Gastroesophageal sphincter (tissue), 3 donors: Measurements from ENCODE around the gene YIF1B.

ENCODE experiments used
- EP300 ChIP-seq: sonication (generic); formaldehyde crosslinking; IDR thresholded peaks from one replicate; pipeline ENCODE4 v1.6.1; 2017; ENCODE audit warnings: antibody characterized with exemption, mild to moderate bottlenecking
- POLR2A ChIP-seq, 2 donors: fragments of 450-650 bp; IDR thresholded peaks; one replicate each; pipeline ENCODE4 v1.6.1; 2017; ENCODE audit warnings: antibody characterized with exemption in 2 of 2, mild to moderate bottlenecking in 2 of 2, moderate library complexity in 1 of 2
- POLR2AphosphoS5 ChIP-seq: sonication (generic); formaldehyde crosslinking; IDR thresholded peaks from one replicate; pipeline ENCODE4 v1.6.1; 2017; ENCODE audit warnings: antibody characterized with exemption
- TF ChIP-seq, protein P1 (sequence below), 4 experiments: fragments of 200-600 bp in 2 of 4; fragments of 450-650 bp in 2 of 4; sonication (generic) in 1 of 4; IDR thresholded peaks; one replicate each; pipeline ENCODE4 v1.5.1; 2017 to 2019; ENCODE audit warnings: antibody characterized with exemption in 4 of 4, mild to moderate bottlenecking in 2 of 4, moderate library complexity in 2 of 4

DNA sequence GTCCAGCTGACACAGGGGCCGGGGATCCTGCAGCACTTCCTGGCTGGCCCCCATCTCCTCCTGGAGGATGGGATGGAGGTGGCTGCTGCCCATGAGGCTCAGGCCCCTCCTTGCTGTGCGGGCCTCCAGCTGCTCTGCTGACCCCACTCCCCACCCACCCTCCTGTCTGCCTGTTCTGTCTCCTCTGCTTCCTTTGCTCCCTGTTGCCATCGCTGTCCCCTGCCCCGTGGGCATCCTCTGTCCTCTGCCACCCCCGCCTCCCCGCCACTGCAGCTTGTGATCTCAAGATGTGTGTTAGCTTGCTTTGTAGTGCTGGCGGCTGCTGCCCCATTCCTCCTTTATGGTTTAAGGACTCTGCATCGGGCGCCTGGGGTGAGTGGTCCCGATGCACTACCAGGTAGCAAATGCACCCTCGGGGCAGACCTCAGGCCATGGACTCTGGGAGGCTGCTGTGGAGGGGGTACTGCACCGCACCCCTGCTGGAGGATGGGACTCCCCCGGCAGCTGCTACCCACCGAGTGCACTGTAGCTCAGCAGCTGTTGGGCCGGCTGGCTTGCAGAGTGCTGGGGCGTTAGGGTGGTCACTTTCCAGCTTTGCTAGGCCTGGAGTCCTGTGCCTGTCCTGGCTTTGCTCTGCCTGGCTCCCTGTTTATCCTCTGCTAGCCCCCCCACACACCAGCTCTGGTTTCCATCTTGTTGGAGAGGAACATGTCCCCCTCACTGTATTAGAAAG lies 27.5 kb downstream of the YIF1B start:
- TF ChIP-seq, protein P1, sequence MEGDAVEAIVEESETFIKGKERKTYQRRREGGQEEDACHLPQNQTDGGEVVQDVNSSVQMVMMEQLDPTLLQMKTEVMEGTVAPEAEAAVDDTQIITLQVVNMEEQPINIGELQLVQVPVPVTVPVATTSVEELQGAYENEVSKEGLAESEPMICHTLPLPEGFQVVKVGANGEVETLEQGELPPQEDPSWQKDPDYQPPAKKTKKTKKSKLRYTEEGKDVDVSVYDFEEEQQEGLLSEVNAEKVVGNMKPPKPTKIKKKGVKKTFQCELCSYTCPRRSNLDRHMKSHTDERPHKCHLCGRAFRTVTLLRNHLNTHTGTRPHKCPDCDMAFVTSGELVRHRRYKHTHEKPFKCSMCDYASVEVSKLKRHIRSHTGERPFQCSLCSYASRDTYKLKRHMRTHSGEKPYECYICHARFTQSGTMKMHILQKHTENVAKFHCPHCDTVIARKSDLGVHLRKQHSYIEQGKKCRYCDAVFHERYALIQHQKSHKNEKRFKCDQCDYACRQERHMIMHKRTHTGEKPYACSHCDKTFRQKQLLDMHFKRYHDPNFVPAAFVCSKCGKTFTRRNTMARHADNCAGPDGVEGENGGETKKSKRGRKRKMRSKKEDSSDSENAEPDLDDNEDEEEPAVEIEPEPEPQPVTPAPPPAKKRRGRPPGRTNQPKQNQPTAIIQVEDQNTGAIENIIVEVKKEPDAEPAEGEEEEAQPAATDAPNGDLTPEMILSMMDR (IDR thresholded peaks at IDR 0.05), result no peak
- TF ChIP-seq POLR2AphosphoS5 (no peak), POLR2A (IDR thresholded peaks at IDR 0.05) (no peak), EP300 (no peak)
